HCEC 1CT (cell line): Measurements from ENCODE around the gene ARHGAP18.

Experiments used
- DNase-seq: peaks from one replicate; pipeline ENCODE4 v3.0.0-alpha.2; 2017

The ARHGAP18 gene

GRCh38 chr6:129609635-129610034 is 100.3 kb downstream of the ARHGAP18 start:
- DNase-seq: no peak

GRCh38 chr6:129608886-129609537 is 101.0 kb downstream of the ARHGAP18 start:
- no peak for DNase-seq

GRCh38 chr6:129607581-129608186 is 102.3 kb downstream of the ARHGAP18 start:
- peak; percentile 11 for DNase-seq

- DNase-seq: peak; percentile 70
Measured at GRCh38 chr6:129606664-129607063, 103.3 kb downstream of the ARHGAP18 start.

GRCh38 chr6:129605967-129606366 is 104.0 kb downstream of the ARHGAP18 start:
- no peak for DNase-seq

- DNase-seq: no peak
Measured at GRCh38 chr6:129605095-129605494, 104.9 kb downstream of the ARHGAP18 start.

GRCh38 chr6:129604321-129604720 is 105.7 kb downstream of the ARHGAP18 start:
- no peak for DNase-seq

GRCh38 chr6:129603741-129604140 is 106.2 kb downstream of the ARHGAP18 start:
- no peak for DNase-seq

GRCh38 chr6:129601323-129601722 is 108.7 kb downstream of the ARHGAP18 start:
- no peak for DNase-seq

- DNase-seq: no peak
Measured at GRCh38 chr6:129599467-129599866, 110.5 kb downstream of the ARHGAP18 start.

- peak; percentile 65 for DNase-seq
Measured at GRCh38 chr6:129598244-129599187, 111.5 kb downstream of the ARHGAP18 start.

GRCh38 chr6:129597023-129597713 is 112.8 kb downstream of the ARHGAP18 start:
- no peak for DNase-seq

- no peak for DNase-seq
Measured at GRCh38 chr6:129596522-129596921, 113.5 kb downstream of the ARHGAP18 start.

- DNase-seq: no peak
Measured at GRCh38 chr6:129593233-129593564, 116.8 kb downstream of the ARHGAP18 start.

GRCh38 chr6:129592516-129593232 is 117.3 kb downstream of the ARHGAP18 start:
- no peak for DNase-seq

GRCh38 chr6:129590408-129591022 is 119.5 kb downstream of the ARHGAP18 start:
- peak; percentile 96 for DNase-seq

GRCh38 chr6:129586815-129587214 is 123.2 kb downstream of the ARHGAP18 start:
- DNase-seq: peak; percentile 64

- no peak for DNase-seq
Measured at GRCh38 chr6:129583866-129584265, 126.1 kb downstream of the ARHGAP18 start.

- no peak for DNase-seq
Measured at GRCh38 chr6:129578315-129578714, 131.7 kb downstream of the ARHGAP18 start.

- DNase-seq: peak; percentile 11
Measured at GRCh38 chr6:129577691-129578090, 132.3 kb downstream of the ARHGAP18 start.

- no peak for DNase-seq
Measured at GRCh38 chr6:129576456-129576855, 133.5 kb downstream of the ARHGAP18 start.
